Superior temporal gyrus (tissue), 1 donor: Measurements from ENCODE around the gene SLC12A7.
"Not testable (repeated sequence)": the region's sequence is repeated elsewhere in the genome, so short reads cannot be mapped to it uniquely, and the experiment has no call there.

Source experiments
- DNase-seq: peaks from one replicate; pipeline ENCODE4 v3.0.0-alpha.2; 2016; ENCODE audit errors: extremely low spot score

The SLC12A7 gene

GRCh38 chr5:1062761-1063568, 48.9 kb downstream of the SLC12A7 start:
- DNase-seq: no peak

- no peak for DNase-seq
Measured at GRCh38 chr5:1061916-1062315, 49.9 kb downstream of the SLC12A7 start.

GRCh38 chr5:1061292-1061691, 50.6 kb downstream of the SLC12A7 start:
- DNase-seq: not testable (repeated sequence)

- DNase-seq: no peak
Measured at GRCh38 chr5:1060535-1060981, 51.3 kb downstream of the SLC12A7 start.

- no peak for DNase-seq
Measured at GRCh38 chr5:1059884-1060263, 52.0 kb downstream of the SLC12A7 start.

- DNase-seq: no peak
Measured at GRCh38 chr5:1058988-1059883, 52.6 kb downstream of the SLC12A7 start.

GRCh38 chr5:1058083-1058945, 53.5 kb downstream of the SLC12A7 start:
- DNase-seq: no peak

GRCh38 chr5:1057485-1058082, 54.3 kb downstream of the SLC12A7 start:
- DNase-seq: no peak

- no peak for DNase-seq
Measured at GRCh38 chr5:1056611-1057484, 55.0 kb downstream of the SLC12A7 start.

GRCh38 chr5:1055896-1056610, 55.8 kb downstream of the SLC12A7 start:
- no peak for DNase-seq

GRCh38 chr5:1054799-1055775, 56.8 kb downstream of the SLC12A7 start:
- no peak for DNase-seq

GRCh38 chr5:1054018-1054798, 57.7 kb downstream of the SLC12A7 start:
- DNase-seq: no peak

- no peak for DNase-seq
Measured at GRCh38 chr5:1053391-1054017, 58.4 kb downstream of the SLC12A7 start.

GRCh38 chr5:1052641-1053390, 59.0 kb downstream of the SLC12A7 start:
- DNase-seq: no peak

GRCh38 chr5:1052076-1052475, 59.8 kb downstream of the SLC12A7 start:
- no peak for DNase-seq

GRCh38 chr5:1051366-1051720, 60.5 kb downstream of the SLC12A7 start:
- DNase-seq: no peak
